Endothelial cell of umbilical vein (primary cell): ENCODE data around the gene SUPT3H. TPM values are rescaled to one million over a fixed set of nuclear protein-coding genes. Genes with fewer than 3 reads are reported as not detected.

Experiments
- BruUV-seq: library from RNA; stranded (reverse); fragments of 400-500 nt; replicated peaks from 2 replicates; lab custom pipeline; 2021; lab: Mats Ljungman, UMichigan
- CTCF ChIA-PET: fragments of 300-600, 350-600 bp; sonication (Branson Sonifier 250); formaldehyde crosslinking; loops from one replicate; lab custom pipeline; 2021; ENCODE audit warnings: antibody characterized with exemption, inconsistent platforms; lab: Charles Lee
- POLR2A ChIA-PET: fragments of 300-600, 350-600 bp; sonication (Branson Sonifier 250); formaldehyde crosslinking; loops from one replicate; lab custom pipeline; 2021; ENCODE audit warnings: antibody characterized with exemption, inconsistent platforms; lab: Charles Lee
- DNase-seq: peaks from one replicate; pipeline ENCODE4 v3.0.0-alpha.2; 2011; ENCODE audit warnings: low read depth, low spot score
- FAIRE-seq: peaks from 2 replicates; lab custom pipeline; 2011; peaks lifted over from hg19 to GRCh38; lab: Jason Lieb, UNC
- H2AFZ ChIP-seq: 2 replicates; pipeline ENCODE4 v1.6.0; 2012; ENCODE audit warnings: low read depth, low read length, control low read depth, inconsistent platforms
- H3K27ac ChIP-seq: 2 replicates; pipeline ENCODE4 v1.5.1; 2011; ENCODE audit warnings: low read depth, mild to moderate bottlenecking, control low read depth, low read length, moderate library complexity; ENCODE audit not compliant: insufficient read depth
- H3K27me3 ChIP-seq, 2 experiments: 2 replicates each; pipeline versions ENCODE4 v1.6.0 to v1.6.1; 2011; ENCODE audit warnings: low read length in 2 of 2, mixed read lengths in 1 of 2; ENCODE audit not compliant: control insufficient read depth in 2 of 2, insufficient read depth in 2 of 2
- H3K36me3 ChIP-seq, 2 experiments: 2 replicates in 1 of 2; 3 replicates in 1 of 2; pipeline ENCODE4 v1.5.1; 2011; ENCODE audit warnings: low read length in 2 of 2, mild to moderate bottlenecking in 1 of 2, moderate library complexity in 1 of 2; ENCODE audit not compliant: control insufficient read depth in 2 of 2, insufficient read depth in 2 of 2; ENCODE audit errors: extremely low read depth in 1 of 2
- H3K4me1 ChIP-seq: 3 replicates; pipeline ENCODE4 v1.5.1; 2011; ENCODE audit warnings: mild to moderate bottlenecking, low read length; ENCODE audit not compliant: control insufficient read depth, insufficient read depth; ENCODE audit errors: extremely low read depth
- H3K4me2 ChIP-seq: 2 replicates; pipeline ENCODE4 v1.6.1; 2011; ENCODE audit warnings: low read length, control low read depth, mixed read lengths; ENCODE audit not compliant: insufficient read depth
- H3K4me3 ChIP-seq, 3 experiments: fragments of 200-600 bp in 1 of 3; sonication (generic), shearing (Covaris generic) in 1 of 3; replicated peaks in 1 of 3; 2 replicates each; pipeline ENCODE4 v1.5.1; 2011 to 2016; ENCODE audit warnings: control low read depth in 3 of 3, low read length in 3 of 3, mild to moderate bottlenecking in 2 of 3, inconsistent platforms in 1 of 3, low read depth in 1 of 3, moderate library complexity in 1 of 3; ENCODE audit not compliant: insufficient read depth in 1 of 3
- H3K79me2 ChIP-seq: 2 replicates; pipeline ENCODE4 v1.6.0; 2012; ENCODE audit warnings: low read length, inconsistent platforms; ENCODE audit not compliant: control insufficient read depth, insufficient read depth
- H3K9ac ChIP-seq: replicated peaks from 2 replicates; pipeline ENCODE3; 2011; ENCODE audit warnings: low read length, control low read depth; ENCODE audit not compliant: insufficient read depth; ENCODE audit errors: extremely low read depth
- H3K9me1 ChIP-seq: replicated peaks from 3 replicates; pipeline ENCODE4 v1.6.0; 2011; ENCODE audit warnings: mild to moderate bottlenecking, low read length; ENCODE audit not compliant: control insufficient read depth, insufficient read depth; ENCODE audit errors: extremely low read depth
- H3K9me3 ChIP-seq: replicated peaks from 2 replicates; pipeline ENCODE4 v1.5.1; 2012; ENCODE audit warnings: low read length, inconsistent platforms; ENCODE audit not compliant: control insufficient read depth, insufficient read depth
- H4K20me1 ChIP-seq: replicated peaks from 2 replicates; pipeline ENCODE3; 2011; ENCODE audit warnings: mild to moderate bottlenecking, low read length; ENCODE audit not compliant: control insufficient read depth, insufficient read depth; ENCODE audit errors: extremely low read depth
- EZH2 ChIP-seq: IDR thresholded peaks from 2 replicates; pipeline ENCODE4 v1.6.1; 2012; ENCODE audit warnings: borderline replicate concordance, low read depth, mild to moderate bottlenecking, moderate library complexity, low read length, inconsistent platforms; ENCODE audit not compliant: severe bottlenecking
- FOS ChIP-seq: IDR thresholded peaks from 2 replicates; pipeline ENCODE4 v1.6.1; 2011; ENCODE audit warnings: mild to moderate bottlenecking, low read length, moderate library complexity, borderline replicate concordance; ENCODE audit not compliant: insufficient read depth
- GATA2 ChIP-seq: IDR thresholded peaks from 2 replicates; pipeline ENCODE4 v1.7.0; 2011; ENCODE audit warnings: low read depth, mild to moderate bottlenecking, moderate library complexity, mixed read lengths, low read length; ENCODE audit not compliant: insufficient read length, insufficient read depth
- JUN ChIP-seq: IDR thresholded peaks from 2 replicates; pipeline ENCODE4 v1.6.1; 2011; ENCODE audit warnings: borderline replicate concordance, low read depth; ENCODE audit not compliant: insufficient read length, insufficient read depth
- MYC ChIP-seq: IDR thresholded peaks from one replicate; pipeline ENCODE4 v1.6.1; 2011; ENCODE audit warnings: mild to moderate bottlenecking, low read depth, low read length
- POLR2A ChIP-seq: IDR thresholded peaks from 2 replicates; pipeline ENCODE4 v1.6.1; 2012; ENCODE audit warnings: low read depth, mild to moderate bottlenecking, control low read depth, low read length
- POLR2AphosphoS5 ChIP-seq: IDR thresholded peaks from 2 replicates; pipeline ENCODE4 v1.6.1; 2012; ENCODE audit warnings: low read depth, mild to moderate bottlenecking, control low read depth, low read length, moderate library complexity; ENCODE audit not compliant: insufficient read depth
- dilution Hi-C: fragments of 300-500 bp; cut with MboI; formaldehyde crosslinking; loops from one replicate; pipeline ENCODE4 v1.15.0; 2019; ENCODE audit warnings: low sequenced_read_pairs; ENCODE audit not compliant: extremely low pct_ligation_motif_present
- intact Hi-C: fragments of 100-400 bp; cut with micrococcal nuclease; formaldehyde crosslinking; loops from one replicate; pipeline ENCODE4 v1.10.0; 2022
- polyA plus RNA-seq, 4 experiments: library from polyadenylated mRNA; depleted of rRNA in 3 of 4; stranded (reverse) in 3 of 4; unstranded in 1 of 4; fragments of >200 nt; gene quantifications; 2 replicates each; pipeline versions ENCODE4 v1.2.1 to v1.2.3, GENCODE V29; 2011 to 2012; ENCODE audit warnings: missing spikeins in 1 of 4
- total RNA-seq: library from RNA; stranded (reverse); gene quantifications from 2 replicates; pipeline ENCODE4 v1.2.3, GENCODE V29; 2021
- TF ChIP-seq, protein P1 (sequence below): IDR thresholded peaks from 2 replicates; pipeline ENCODE4 v1.6.1; 2011; ENCODE audit not compliant: insufficient read depth, insufficient read length
- TF ChIP-seq, protein P2 (sequence below), 2 donors: IDR thresholded peaks; 1 replicate in 1 of 2; 2 replicates in 1 of 2; pipeline ENCODE4 v1.5.1; 2011; ENCODE audit warnings: low read length in 2 of 2, mild to moderate bottlenecking in 2 of 2, moderate library complexity in 2 of 2, control low read depth in 1 of 2, inconsistent platforms in 1 of 2, low read depth in 1 of 2; ENCODE audit not compliant: insufficient read depth in 1 of 2; ENCODE audit errors: extremely low read depth in 1 of 2

SUPT3H gene
- total and polyA plus RNA-seq, 2 donors (not counting 3 experiments of a cell fraction or from before 2014, with no cell fraction given), result 8.3 to 9.8 TPM

DNA sequence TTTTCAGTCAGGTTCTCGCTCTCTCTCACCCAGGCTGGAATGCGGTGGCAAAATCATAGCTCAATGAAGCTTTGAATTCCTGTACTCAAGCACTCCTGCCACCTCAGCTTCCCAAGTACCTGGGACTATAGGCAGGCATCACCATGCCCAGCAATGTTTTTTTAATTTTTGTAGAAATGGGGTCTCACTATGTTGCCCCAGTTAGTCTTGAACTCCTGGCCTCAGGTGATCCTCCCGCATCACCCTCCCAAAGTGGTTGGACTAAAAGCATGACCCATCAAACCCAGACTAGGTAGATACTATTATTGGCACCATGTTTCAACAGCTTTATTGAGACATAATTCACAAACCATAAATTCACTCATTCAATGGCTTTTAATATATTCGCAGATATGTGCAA, 122.3 kb downstream of the SUPT3H start:
- Histone ChIP-seq H3K9me3 (no peaks in the 10 kb centered on the region), H3K9me1 (no peaks in the 10 kb centered on the region), H2AFZ (no peak overlapping the region), H3K36me3 (no peaks in the 10 kb centered on the region), H4K20me1 (no peaks in the 10 kb centered on the region), H3K79me2 (no peaks in the 10 kb centered on the region), H3K9ac (no peak overlapping the region), H3K4me3 (no peak overlapping the region), H3K27me3 (no peaks in the 10 kb centered on the region), H3K27ac (no peak overlapping the region), H3K4me1 (no peaks in the 10 kb centered on the region), H3K4me2 (no peak overlapping the region)
- POLR2A ChIA-PET, result no interaction called here
- intact Hi-C loops (no loop called here), dilution Hi-C loops (no loop called here)
- no peak for DNase-seq
- no TSS peak for BruUV-seq
- TF ChIP-seq POLR2A (no peak), EZH2 (no peak), GATA2 (no peak), JUN (no peak), POLR2AphosphoS5 (no peak), MYC (no peak), FOS (no peak)
- TF ChIP-seq, protein P1, sequence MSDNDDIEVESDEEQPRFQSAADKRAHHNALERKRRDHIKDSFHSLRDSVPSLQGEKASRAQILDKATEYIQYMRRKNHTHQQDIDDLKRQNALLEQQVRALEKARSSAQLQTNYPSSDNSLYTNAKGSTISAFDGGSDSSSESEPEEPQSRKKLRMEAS, result no peak
- TF ChIP-seq, protein P2, sequence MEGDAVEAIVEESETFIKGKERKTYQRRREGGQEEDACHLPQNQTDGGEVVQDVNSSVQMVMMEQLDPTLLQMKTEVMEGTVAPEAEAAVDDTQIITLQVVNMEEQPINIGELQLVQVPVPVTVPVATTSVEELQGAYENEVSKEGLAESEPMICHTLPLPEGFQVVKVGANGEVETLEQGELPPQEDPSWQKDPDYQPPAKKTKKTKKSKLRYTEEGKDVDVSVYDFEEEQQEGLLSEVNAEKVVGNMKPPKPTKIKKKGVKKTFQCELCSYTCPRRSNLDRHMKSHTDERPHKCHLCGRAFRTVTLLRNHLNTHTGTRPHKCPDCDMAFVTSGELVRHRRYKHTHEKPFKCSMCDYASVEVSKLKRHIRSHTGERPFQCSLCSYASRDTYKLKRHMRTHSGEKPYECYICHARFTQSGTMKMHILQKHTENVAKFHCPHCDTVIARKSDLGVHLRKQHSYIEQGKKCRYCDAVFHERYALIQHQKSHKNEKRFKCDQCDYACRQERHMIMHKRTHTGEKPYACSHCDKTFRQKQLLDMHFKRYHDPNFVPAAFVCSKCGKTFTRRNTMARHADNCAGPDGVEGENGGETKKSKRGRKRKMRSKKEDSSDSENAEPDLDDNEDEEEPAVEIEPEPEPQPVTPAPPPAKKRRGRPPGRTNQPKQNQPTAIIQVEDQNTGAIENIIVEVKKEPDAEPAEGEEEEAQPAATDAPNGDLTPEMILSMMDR (IDR thresholded peaks at IDR 0.05; ENCODE audit: extremely low read depth in 1 of 2, insufficient read depth in 1 of 2, low read depth in 1 of 2, low read length in 2 of 2), result no peak
- FAIRE-seq, result no peak
- CTCF ChIA-PET, result no interaction called here
